Endodermal cell (in vitro differentiated cells): ENCODE data around the gene B3GALNT2. TPM values are rescaled to one million over a fixed set of nuclear protein-coding genes. Genes with fewer than 3 reads are reported as not detected.

Experiments
- DNase-seq: peaks from one replicate; pipeline ENCODE4 v3.0.0-alpha.2; 2017
- H3K27ac ChIP-seq: 2 replicates; pipeline ENCODE4 v1.5.1; 2013; ENCODE audit warnings: mild to moderate bottlenecking, low read depth, low read length, moderate library complexity
- H3K27me3 ChIP-seq: 2 replicates; pipeline ENCODE4 v1.6.1; 2013; ENCODE audit warnings: mild to moderate bottlenecking, low read length, moderate library complexity; ENCODE audit not compliant: insufficient read depth, control insufficient read depth, poor library complexity, severe bottlenecking
- H3K36me3 ChIP-seq: 2 replicates; pipeline ENCODE4 v1.7.0; 2013; ENCODE audit warnings: mild to moderate bottlenecking, low read length, moderate library complexity; ENCODE audit not compliant: control insufficient read depth, insufficient read depth
- H3K4me1 ChIP-seq: one replicate; pipeline ENCODE4 v1.7.0; 2013; ENCODE audit warnings: low read length; ENCODE audit not compliant: control insufficient read depth, insufficient read depth
- H3K4me3 ChIP-seq: 2 replicates; pipeline ENCODE4 v1.5.1; 2013; ENCODE audit warnings: mild to moderate bottlenecking, low read length, moderate library complexity
- H3K9ac ChIP-seq: 2 replicates; pipeline ENCODE4 v1.6.1; 2013; ENCODE audit warnings: mild to moderate bottlenecking, low read length, moderate library complexity; ENCODE audit not compliant: poor library complexity, severe bottlenecking; ENCODE audit errors: extremely low read depth
- H3K9me3 ChIP-seq: 2 replicates; pipeline ENCODE4 v1.6.1; 2013; ENCODE audit warnings: mild to moderate bottlenecking, low read length, moderate library complexity; ENCODE audit not compliant: control insufficient read depth
- H3K27ac Mint-ChIP-seq: 2 replicates; pipeline ENCODE4 v1.8.0; 2020; ENCODE audit warnings: mixed read lengths
- H3K27me3 Mint-ChIP-seq: 2 replicates; pipeline ENCODE4 v1.8.0; 2021; ENCODE audit warnings: mild to moderate bottlenecking, mixed read lengths; ENCODE audit not compliant: insufficient read depth
- H3K36me3 Mint-ChIP-seq: 2 replicates; pipeline ENCODE4 v1.8.0; 2020; ENCODE audit warnings: low read depth, mixed read lengths
- H3K4me1 Mint-ChIP-seq: 2 replicates; pipeline ENCODE4 v1.8.0; 2020; ENCODE audit warnings: mixed read lengths
- H3K4me3 Mint-ChIP-seq: 2 replicates; pipeline ENCODE4 v1.8.0; 2020; ENCODE audit warnings: mild to moderate bottlenecking, moderate library complexity, mixed read lengths
- H3K9me3 Mint-ChIP-seq: 2 replicates; pipeline ENCODE4 v1.8.0; 2020; ENCODE audit warnings: mild to moderate bottlenecking, mixed read lengths
- CTCF ChIP-seq: fragments of 200-600 bp; sonication (generic); conservative IDR thresholded peaks from 2 replicates; pipeline ENCODE4 v1.5.0; 2021; ENCODE audit warnings: antibody characterized with exemption, mild to moderate bottlenecking
- WGBS, 2 experiments: methylation state at CpG; one replicate each; pipeline versions ENCODE4 v1.1.5 to v1.1.7; 2013; ENCODE audit warnings: missing lambda C conversion rate in 2 of 2, mixed read lengths in 1 of 2; ENCODE audit not compliant: insufficient coverage in 1 of 2, insufficient read length in 1 of 2; 5-methylcytosine and 5-hydroxymethylcytosine counted together
- total RNA-seq, 2 donors: library from RNA; stranded (reverse); fragmentation: NEBNext Ultra II Directional in 1 of 2; extraction: Animal tissue kit (Norgen Biotek cat#: 25700) in 1 of 2; gene quantifications; 2 replicates in 1 of 2; 3 replicates in 1 of 2; pipeline ENCODE4 v1.2.1, GENCODE V29; 2021

The B3GALNT2 gene
- total RNA-seq, 2 donors from 2014 or later = 33.0 to 34.3 TPM

GRCh38 chr1:235415008-235415904 lies 89.0 kb downstream of the B3GALNT2 start:
- 89 to 100% methylated on average over 4 to 7 of the region's 7 CpGs for WGBS, 2 experiments
- Mint-ChIP-seq H3K4me1 (no peaks in the 10 kb centered on the region), H3K27ac (no peak overlapping the region), H3K36me3 (peaks cover 26% of the 10 kb centered on the region), H3K4me3 (no peak overlapping the region), H3K27me3 (no peaks in the 10 kb centered on the region), H3K9me3 (peaks cover 5% of the 10 kb centered on the region)
- H3K4me3 ChIP-seq = no peak overlapping the region
- H3K27me3 ChIP-seq = no peaks in the 10 kb centered on the region
- H3K27ac ChIP-seq = no peak overlapping the region
- H3K9me3 ChIP-seq = no peaks in the 10 kb centered on the region
- no peak overlapping the region for H3K9ac ChIP-seq
- H3K36me3 ChIP-seq = peaks cover 19% of the 10 kb centered on the region
- no peaks in the 10 kb centered on the region for H3K4me1 ChIP-seq
- peak; percentile 84 for DNase-seq
- TF ChIP-seq CTCF = peak; percentile 94

GRCh38 chr1:235411489-235412486 lies 92.5 kb downstream of the B3GALNT2 start:
- DNase-seq = no peak
- H3K9ac ChIP-seq = no peak overlapping the region
- H3K27me3 Mint-ChIP-seq = no peaks in the 10 kb centered on the region
- no peaks in the 10 kb centered on the region for H3K4me1 ChIP-seq
- whole genome bisulfite sequencing, 2 experiments = 93 to 95% methylated on average over 3 to 5 of the region's 5 CpGs
- no peak overlapping the region for H3K27ac Mint-ChIP-seq
- no peak overlapping the region for H3K27ac ChIP-seq
- H3K27me3 ChIP-seq = no peaks in the 10 kb centered on the region
- TF ChIP-seq CTCF = no peak
- peaks cover 5% of the 10 kb centered on the region for H3K9me3 Mint-ChIP-seq
- no peaks in the 10 kb centered on the region for H3K9me3 ChIP-seq
- H3K4me1 Mint-ChIP-seq = peaks cover 2% of the 10 kb centered on the region
- H3K4me3 Mint-ChIP-seq = no peak overlapping the region
- peaks cover 13% of the 10 kb centered on the region for H3K36me3 ChIP-seq
- H3K4me3 ChIP-seq = no peak overlapping the region
- H3K36me3 Mint-ChIP-seq = peaks cover 16% of the 10 kb centered on the region

- Mint-ChIP-seq H3K9me3 (peaks cover 5% of the 10 kb centered on the region), H3K27ac (peak overlapping the region; percentile 59), H3K4me3 (no peak overlapping the region), H3K36me3 (peaks cover 16% of the 10 kb centered on the region), H3K27me3 (no peaks in the 10 kb centered on the region), H3K4me1 (peaks cover 2% of the 10 kb centered on the region)
- no peak overlapping the region for H3K4me3 ChIP-seq
- H3K27me3 ChIP-seq = no peaks in the 10 kb centered on the region
- no peak overlapping the region for H3K9ac ChIP-seq
- no peak for TF ChIP-seq CTCF
- no peaks in the 10 kb centered on the region for H3K4me1 ChIP-seq
- no peaks in the 10 kb centered on the region for H3K9me3 ChIP-seq
- H3K36me3 ChIP-seq = peaks cover 9% of the 10 kb centered on the region
- DNase-seq = no peak
- 85% methylated on average over 1 to 5 of the region's 5 CpGs for WGBS, 2 experiments
- no peak overlapping the region for H3K27ac ChIP-seq
These were observed 93.8 kb downstream of the B3GALNT2 start for GRCh38 chr1:235410467-235410866.
